Astrocyte of the spinal cord (primary cell): ENCODE results near the gene ATOH7.
"Not testable (repeated sequence)": the region's sequence is repeated elsewhere in the genome, so short reads cannot be mapped to it uniquely, and the experiment has no call there.

Experiments used
- DNase-seq: peaks from one replicate; pipeline ENCODE4 v3.0.0; 2011; ENCODE audit warnings: low read depth, low spot score
- H3K4me3 ChIP-seq: 2 replicates; pipeline ENCODE4 v1.5.1; 2011; ENCODE audit warnings: low read depth, mild to moderate bottlenecking, low read length, moderate library complexity
- CTCF ChIP-seq: IDR thresholded peaks from 2 replicates; pipeline ENCODE4 v1.5.1; 2012; ENCODE audit warnings: low read depth, mild to moderate bottlenecking, low read length, inconsistent platforms
- in situ Hi-C: cut with HindIII; loops from 2 replicates; pipeline ENCODE4 v1.10.0; 2017; ENCODE audit warnings: low sequenced_read_pairs

The ATOH7 gene

GRCh38 chr10:68231817-68232251 lies at the start of gene ATOH7:
TSS of gene ATOH7 (minus strand) at chr10:68232113. CDS start at chr10:68231677, 436 bp downstream.
- in situ Hi-C loops, result no loop called here
- no peak for TF ChIP-seq CTCF
- H3K4me3 ChIP-seq, result peak within 1 kb of the TSS; percentile 63
- no peak for DNase-seq

- in situ Hi-C loops, result no loop called here
- H3K4me3 ChIP-seq, result no peak overlapping the region
- DNase-seq, result no peak
- no peak for TF ChIP-seq CTCF
Measured at GRCh38 chr10:68280758-68281157, 48.8 kb upstream of the ATOH7 start.

GRCh38 chr10:68278906-68279753 lies 47.2 kb upstream of the ATOH7 start:
- H3K4me3 ChIP-seq, DNase-seq, in situ Hi-C loops: not testable (repeated sequence)

GRCh38 chr10:68277814-68278213 lies 45.9 kb upstream of the ATOH7 start:
- in situ Hi-C loops, H3K4me3 ChIP-seq, DNase-seq: not testable (repeated sequence)

- in situ Hi-C loops, result no loop called here
- TF ChIP-seq CTCF, result no peak
- no peak for DNase-seq
Measured at GRCh38 chr10:68276224-68276623, 44.3 kb upstream of the ATOH7 start.

GRCh38 chr10:68275600-68276126 lies 43.8 kb upstream of the ATOH7 start:
- no peak overlapping the region for H3K4me3 ChIP-seq
- DNase-seq, result no peak
- no peak for TF ChIP-seq CTCF
- in situ Hi-C loops, result no loop called here

More at GRCh38 chr10:68276224-68276623, 44.3 kb upstream of the ATOH7 start:
- no peak overlapping the region for H3K4me3 ChIP-seq

GRCh38 chr10:68272833-68273232 lies 40.9 kb upstream of the ATOH7 start:
- H3K4me3 ChIP-seq, result no peak overlapping the region
- DNase-seq, result no peak
- no peak for TF ChIP-seq CTCF
- in situ Hi-C loops, result no loop called here
